Spleen (tissue), 11 donors: ENCODE measurements around the gene MRPL36. TPM values are rescaled to one million over a fixed set of nuclear protein-coding genes. Genes with fewer than 3 reads are reported as not detected.

Source experiments
- DNase-seq: peaks from one replicate; pipeline ENCODE4 v3.0.0-alpha.2; 2020
- H3K27ac ChIP-seq, 8 donors: fragments of 200-600 bp; sonication (generic) in 7 of 8; 1 replicate in 4 of 8; 2 replicates in 4 of 8; pipeline versions ENCODE4 v1.5.0 to v1.8.0; 2016 to 2021; ENCODE audit warnings: inconsistent platforms in 4 of 8, mild to moderate bottlenecking in 4 of 8, moderate library complexity in 1 of 8
- H3K27me3 ChIP-seq, 7 donors: fragments of 200-600 bp; sonication (generic) in 6 of 7; replicated peaks in 1 of 7; 1 replicate in 4 of 7; 2 replicates in 3 of 7; pipeline versions ENCODE4 v1.5.0 to v1.8.0; 2016 to 2021; ENCODE audit warnings: inconsistent platforms in 3 of 7, mild to moderate bottlenecking in 1 of 7
- H3K36me3 ChIP-seq, 6 donors: fragments of 200-600 bp; sonication (generic) in 5 of 6; 1 replicate in 4 of 6; 2 replicates in 2 of 6; pipeline versions ENCODE4 v1.5.0 to v1.8.0; 2016 to 2021; ENCODE audit warnings: inconsistent platforms in 2 of 6
- H3K4me1 ChIP-seq, 6 donors: fragments of 200-600 bp; sonication (generic) in 5 of 6; 1 replicate in 3 of 6; 2 replicates in 3 of 6; pipeline versions ENCODE4 v1.5.0 to v1.8.0; 2016 to 2021; ENCODE audit warnings: inconsistent platforms in 3 of 6
- H3K4me3 ChIP-seq, 8 donors: fragments of 200-600 bp; sonication (generic) in 7 of 8; 1 replicate in 4 of 8; 2 replicates in 4 of 8; pipeline versions ENCODE4 v1.5.0 to v1.8.0; 2016 to 2021; ENCODE audit warnings: inconsistent platforms in 4 of 8, mild to moderate bottlenecking in 4 of 8, moderate library complexity in 2 of 8
- H3K9me3 ChIP-seq, 8 donors: fragments of 200-600 bp; sonication (generic) in 7 of 8; 1 replicate in 4 of 8; 2 replicates in 4 of 8; pipeline versions ENCODE4 v1.5.0 to v1.8.0; 2016 to 2021; ENCODE audit warnings: inconsistent platforms in 4 of 8
- CTCF ChIP-seq, 11 experiments: fragments of 200-600 bp in 7 of 11; fragments of 450-650 bp in 4 of 11; sonication (generic) in 4 of 11; IDR thresholded peaks in 8 of 11; conservative IDR thresholded peaks in 3 of 11; 1 replicate in 7 of 11; 2 replicates in 4 of 11; pipeline versions ENCODE4 v1.4.0 to v1.8.0; 2016 to 2021; ENCODE audit warnings: antibody characterized with exemption in 11 of 11, inconsistent platforms in 4 of 11, mild to moderate bottlenecking in 1 of 11
- POLR2A ChIP-seq, 3 donors: fragments of 450-650 bp; IDR thresholded peaks; one replicate each; pipeline ENCODE4 v1.5.1; 2017; ENCODE audit warnings: antibody characterized with exemption in 3 of 3, mild to moderate bottlenecking in 1 of 3
- POLR2AphosphoS5 ChIP-seq, 3 donors: sonication (generic); formaldehyde crosslinking; IDR thresholded peaks; one replicate each; pipeline ENCODE4 v1.5.1; 2017; ENCODE audit warnings: antibody characterized with exemption in 3 of 3
- WGBS, 5 donors: extraction: QIAGEN DNeasy Blood & Tissue Kit in 3 of 5; methylation state at CpG; one replicate each; pipeline versions ENCODE4 v1.1.5 to v1.1.7; 2013 to 2018; 5-methylcytosine and 5-hydroxymethylcytosine counted together
- intact Hi-C: fragments of 100-400 bp; cut with DNase I; formaldehyde crosslinking; loops from one replicate; pipeline ENCODE4 v1.15.0; 2023; ENCODE audit warnings: low total_unique reads
- polyA plus RNA-seq, 3 donors: library from polyadenylated mRNA; stranded (reverse); fragments of 200-250 nt; gene quantifications; one replicate each; pipeline ENCODE4 v1.2.1, GENCODE V29; 2013
- total RNA-seq, 7 donors: library from RNA; depleted of rRNA in 3 of 7; stranded (reverse); fragments of >200 nt in 3 of 7; fragmentation: NEBNext Ultra II Directional in 4 of 7; extraction: Animal tissue kit (Norgen Biotek cat#: 25700) in 4 of 7; gene quantifications; one replicate each; pipeline versions ENCODE4 v1.1.0 to v1.2.1, GENCODE V29; 2016 to 2021
- donor health status: healthy with polysubstance abuse.
- donor health status: DM: no; HTN: no; CAD: no; lungs with moderate emphysema.
- donor health status: DM: no; HTN: no; CAD: no.
- donor health status: Bipolar disorder and iron deficiency.
- donor health status: healthy.
- donor health status: DM: no; HTN: no; CAD: no.
- donor health status: DM: yes; HTN: yes; CAD: no.

MRPL36 gene
- total and polyA plus RNA-seq, 10 donors, result 20.3 to 77.3 (median 35.9) TPM

- Histone ChIP-seq H3K9me3 (peaks cover 0 to 1% (median 0%) of the 10 kb centered on the region in 8 donors), H3K4me1 (no peaks in the 10 kb centered on the region), H3K4me3 (no peak overlapping the region), H3K27ac (no peak overlapping the region), H3K36me3 (no peaks in the 10 kb centered on the region), H3K27me3 (peaks cover 0 to 58% (median 8%) of the 10 kb centered on the region in 7 donors)
- intact Hi-C loops, result no loop called here
- WGBS, 5 donors, result 85 to 88% (median 87%) methylated on average over 30 of the region's 30 CpGs
- peak; percentile 45 for DNase-seq
- no peak for TF ChIP-seq POLR2AphosphoS5 (IDR thresholded peaks at IDR 0.05)
- no peak for TF ChIP-seq POLR2A (IDR thresholded peaks at IDR 0.05)
- no peak for TF ChIP-seq CTCF (IDR thresholded peaks at IDR 0.05 in 8 of 11, conservative IDR thresholded peaks at IDR 0.05 in 3 of 11)
Measured at GRCh38 chr5:1769752-1770442, 29.7 kb downstream of the MRPL36 start.

GRCh38 chr5:1769017-1769640, 30.5 kb downstream of the MRPL36 start:
- DNase-seq, result peak; percentile 57
- H3K27ac ChIP-seq, result no peak overlapping the region
- 92 to 95% (median 94%) methylated on average over 20 to 54 of the region's 54 CpGs for WGBS, 5 donors
- H3K36me3 ChIP-seq, result no peaks in the 10 kb centered on the region
- H3K4me3 ChIP-seq, result no peak overlapping the region
- TF ChIP-seq POLR2A (IDR thresholded peaks at IDR 0.05) (no peak), POLR2AphosphoS5 (IDR thresholded peaks at IDR 0.05) (no peak), CTCF (IDR thresholded peaks at IDR 0.05 in 8 of 11, conservative IDR thresholded peaks at IDR 0.05 in 3 of 11) (no peak)
- no peaks in the 10 kb centered on the region for H3K4me1 ChIP-seq
- intact Hi-C loops, result no loop called here
- H3K27me3 ChIP-seq, result peaks cover 0 to 66% (median 8%) of the 10 kb centered on the region in 7 donors
- H3K9me3 ChIP-seq, result no peaks in the 10 kb centered on the region

GRCh38 chr5:1768283-1769000, 31.2 kb downstream of the MRPL36 start:
- peak; percentile 70 for DNase-seq
- 85 to 92% (median 90%) methylated on average over 23 to 35 of the region's 35 CpGs for WGBS, 5 donors

More at GRCh38 chr5:1768283-1769000, 31.2 kb downstream of the MRPL36 start:
- Histone ChIP-seq H3K36me3 (no peaks in the 10 kb centered on the region), H3K4me3 (no peak overlapping the region), H3K27me3 (peaks cover 0 to 72% (median 8%) of the 10 kb centered on the region in 7 donors), H3K27ac (no peak overlapping the region), H3K4me1 (peaks cover 0 to 7% (median 2%) of the 10 kb centered on the region in 6 donors), H3K9me3 (no peaks in the 10 kb centered on the region)
- intact Hi-C loops, result no loop called here
- TF ChIP-seq POLR2AphosphoS5 (IDR thresholded peaks at IDR 0.05) (no peak), POLR2A (IDR thresholded peaks at IDR 0.05) (no peak), CTCF (IDR thresholded peaks at IDR 0.05 in 8 of 11, conservative IDR thresholded peaks at IDR 0.05 in 3 of 11) (no peak)
